GF-D8 (cell line): Measurements from ENCODE around the gene SHISA4.
"Not testable (repeated sequence)": the region's sequence is repeated elsewhere in the genome, so short reads cannot be mapped to it uniquely, and the experiment has no call there.

Experiments used
- DNase-seq: peaks from one replicate; lab custom pipeline; 2025; lab: John Stamatoyannopoulos, UW

The SHISA4 gene

GRCh38 chr1:201928266-201928665 lies 39.6 kb downstream of the SHISA4 start:
- DNase-seq, result no peak

GRCh38 chr1:201930137-201930536 lies 41.4 kb downstream of the SHISA4 start:
- no peak for DNase-seq

GRCh38 chr1:201930803-201931202 lies 42.1 kb downstream of the SHISA4 start:
- DNase-seq, result no peak

GRCh38 chr1:201933840-201934430 lies 45.2 kb downstream of the SHISA4 start:
- no peak for DNase-seq

- DNase-seq, result no peak
Measured at GRCh38 chr1:201937624-201938213, 49.0 kb downstream of the SHISA4 start.

GRCh38 chr1:201938440-201939035 lies 49.8 kb downstream of the SHISA4 start:
- DNase-seq, result no peak

- no peak for DNase-seq
Measured at GRCh38 chr1:201939148-201939547, 50.5 kb downstream of the SHISA4 start.

- DNase-seq, result no peak
Measured at GRCh38 chr1:201939574-201939973, 50.9 kb downstream of the SHISA4 start.

- DNase-seq, result not testable (repeated sequence)
Measured at GRCh38 chr1:201940316-201940715, 51.6 kb downstream of the SHISA4 start.

GRCh38 chr1:201941420-201942128 lies 52.9 kb downstream of the SHISA4 start:
- no peak for DNase-seq

GRCh38 chr1:201942129-201942495 lies 53.4 kb downstream of the SHISA4 start:
- no peak for DNase-seq
